Type B pancreatic cell (in vitro differentiated cells): Measurements from ENCODE around the gene AHCYL1. TPM values are rescaled to one million over a fixed set of nuclear protein-coding genes. Genes with fewer than 3 reads are reported as not detected.

ENCODE experiments used
- DNase-seq: peaks from one replicate; pipeline ENCODE4 v3.0.0; 2021; ENCODE audit warnings: mixed read lengths; ENCODE audit not compliant: unreplicated experiment; ENCODE audit errors: extremely low spot score
- H3K27ac Mint-ChIP-seq: 2 replicates; pipeline ENCODE4 v1.8.0; 2021; ENCODE audit warnings: mild to moderate bottlenecking, mixed read lengths
- H3K27me3 Mint-ChIP-seq: 2 replicates; pipeline ENCODE4 v1.8.0; 2021; ENCODE audit warnings: mixed read lengths
- H3K36me3 Mint-ChIP-seq: 2 replicates; pipeline ENCODE4 v1.8.0; 2021; ENCODE audit warnings: mixed read lengths
- H3K4me1 Mint-ChIP-seq: one replicate; pipeline ENCODE4 v1.8.0; 2021; ENCODE audit warnings: mixed read lengths; ENCODE audit not compliant: unreplicated experiment
- H3K4me3 Mint-ChIP-seq: 2 replicates; pipeline ENCODE4 v1.8.0; 2021; ENCODE audit warnings: mild to moderate bottlenecking, mixed read lengths
- H3K9me3 Mint-ChIP-seq: 2 replicates; pipeline ENCODE4 v1.8.0; 2021; ENCODE audit warnings: mixed read lengths
- CTCF ChIP-seq: fragments of 200-600 bp; sonication (generic); conservative IDR thresholded peaks from 2 replicates; pipeline ENCODE4 v1.5.0; 2021; ENCODE audit warnings: antibody characterized with exemption, mild to moderate bottlenecking
- total RNA-seq: library from RNA; stranded (reverse); gene quantifications from 2 replicates; pipeline ENCODE4 v1.2.1, GENCODE V29; 2021; ENCODE audit warnings: low replicate concordance

Gene AHCYL1
- total RNA-seq, 1 donor from 2014 or later, result 87.1 TPM

GRCh38 chr1:109993885-109994284 lies 9.3 kb downstream of the AHCYL1 start:
- H3K9me3 Mint-ChIP-seq, result no peaks in the 10 kb centered on the region
- peaks cover 28% of the 10 kb centered on the region for H3K36me3 Mint-ChIP-seq
- H3K4me1 Mint-ChIP-seq, result peaks cover 49% of the 10 kb centered on the region
- no peaks in the 10 kb centered on the region for H3K27me3 Mint-ChIP-seq
- H3K4me3 Mint-ChIP-seq, result no peak overlapping the region
- DNase-seq, result no peak
- no peak overlapping the region for H3K27ac Mint-ChIP-seq
- TF ChIP-seq CTCF, result no peak

- Mint-ChIP-seq H3K9me3 (no peaks in the 10 kb centered on the region), H3K4me3 (no peak overlapping the region), H3K27ac (no peak overlapping the region), H3K27me3 (no peaks in the 10 kb centered on the region), H3K36me3 (peaks cover 24% of the 10 kb centered on the region), H3K4me1 (peaks cover 43% of the 10 kb centered on the region)
- DNase-seq, result no peak
- no peak for TF ChIP-seq CTCF
These were observed 10.1 kb downstream of the AHCYL1 start for GRCh38 chr1:109994654-109995053.

- TF ChIP-seq CTCF, result no peak
- H3K4me1 Mint-ChIP-seq, result peaks cover 48% of the 10 kb centered on the region
- H3K36me3 Mint-ChIP-seq, result peaks cover 23% of the 10 kb centered on the region
- DNase-seq, result no peak
- H3K4me3 Mint-ChIP-seq, result no peak overlapping the region
- H3K9me3 Mint-ChIP-seq, result no peaks in the 10 kb centered on the region
- H3K27ac Mint-ChIP-seq, result peak overlapping the region; percentile 21
- H3K27me3 Mint-ChIP-seq, result no peaks in the 10 kb centered on the region
These were observed 11.0 kb downstream of the AHCYL1 start for GRCh38 chr1:109995536-109995935.

- no peak for TF ChIP-seq CTCF
- H3K4me3 Mint-ChIP-seq, result no peak overlapping the region
- peaks cover 40% of the 10 kb centered on the region for H3K4me1 Mint-ChIP-seq
- no peaks in the 10 kb centered on the region for H3K9me3 Mint-ChIP-seq
- no peak overlapping the region for H3K27ac Mint-ChIP-seq
- no peak for DNase-seq
- peaks cover 17% of the 10 kb centered on the region for H3K36me3 Mint-ChIP-seq
- no peaks in the 10 kb centered on the region for H3K27me3 Mint-ChIP-seq
These were observed 11.9 kb downstream of the AHCYL1 start for GRCh38 chr1:109996476-109996875.

- Mint-ChIP-seq H3K36me3 (peaks cover 15% of the 10 kb centered on the region), H3K4me1 (peaks cover 38% of the 10 kb centered on the region), H3K9me3 (no peaks in the 10 kb centered on the region), H3K27ac (peak overlapping the region; percentile 4), H3K4me3 (no peak overlapping the region), H3K27me3 (no peaks in the 10 kb centered on the region)
- TF ChIP-seq CTCF, result no peak
- no peak for DNase-seq
These were observed 12.8 kb downstream of the AHCYL1 start for GRCh38 chr1:109997204-109997866.
